HepG2 (cell line): ENCODE results near the gene B4GALT3. TPM values are rescaled to one million over a fixed set of nuclear protein-coding genes. Genes with fewer than 3 reads are reported as not detected.

Source experiments
- ATM ChIP-seq: fragments of 450-650 bp; IDR thresholded peaks from 2 replicates; pipeline ENCODE4 v1.7.1; 2017; ENCODE audit warnings: mild to moderate bottlenecking, borderline replicate concordance
- CBFB ChIP-seq: sonication (generic); formaldehyde crosslinking; IDR thresholded peaks from 2 replicates; pipeline ENCODE4 v1.4.0; 2020; ENCODE audit warnings: missing genetic modification reagents
- GLI4 ChIP-seq: sonication (generic); formaldehyde crosslinking; IDR thresholded peaks from 2 replicates; pipeline ENCODE4 v1.5.1; 2020; ENCODE audit warnings: missing genetic modification reagents, mild to moderate bottlenecking, moderate library complexity, borderline replicate concordance
- GPBP1L1 ChIP-seq: sonication (generic); formaldehyde crosslinking; IDR thresholded peaks from 2 replicates; pipeline ENCODE4 v1.5.0; 2020; ENCODE audit warnings: mild to moderate bottlenecking, missing genetic modification reagents
- SKI ChIP-seq: fragments of 450-650 bp; IDR thresholded peaks from one replicate; pipeline ENCODE4 v1.6.1; 2018; ENCODE audit warnings: mild to moderate bottlenecking; ENCODE audit not compliant: partially characterized antibody
- SNRNP70 ChIP-seq: fragments of 200-400 bp; formaldehyde crosslinking; IDR thresholded peaks from 2 replicates; pipeline ENCODE4 v1.6.1; 2017; ENCODE audit warnings: mild to moderate bottlenecking, low read depth, low read length, moderate library complexity
- TAF15 ChIP-seq: fragments of 200-400 bp; formaldehyde crosslinking; IDR thresholded peaks from one replicate; pipeline ENCODE4 v1.6.1; 2018; ENCODE audit warnings: mild to moderate bottlenecking, low read depth, low read length; ENCODE audit not compliant: poor library complexity, severe bottlenecking
- TEAD3 ChIP-seq: optimal IDR thresholded peaks from 2 replicates; pipeline ENCODE3; 2016; ENCODE audit warnings: borderline replicate concordance
- ZBTB7B ChIP-seq: sonication (generic); formaldehyde crosslinking; IDR thresholded peaks from 2 replicates; pipeline ENCODE4 v1.4.0; 2020; ENCODE audit warnings: missing genetic modification reagents
- ZNF367 ChIP-seq: sonication (generic); formaldehyde crosslinking; IDR thresholded peaks from 2 replicates; pipeline ENCODE4 v1.4.0; 2020; ENCODE audit warnings: missing genetic modification reagents, borderline replicate concordance
- ZNF441 ChIP-seq: sonication (generic); formaldehyde crosslinking; IDR thresholded peaks from 2 replicates; pipeline ENCODE4 v1.7.0; 2021; ENCODE audit warnings: missing genetic modification reagents, borderline replicate concordance
- ZNF558 ChIP-seq: sonication (generic); formaldehyde crosslinking; IDR thresholded peaks from 2 replicates; pipeline ENCODE4 v1.9.0; 2022; ENCODE audit warnings: mild to moderate bottlenecking, missing genetic modification reagents, borderline replicate concordance
- ZNF605 ChIP-seq: sonication (generic); formaldehyde crosslinking; IDR thresholded peaks from 2 replicates; pipeline ENCODE4 v1.8.0; 2022; ENCODE audit warnings: mild to moderate bottlenecking, missing genetic modification reagents
- ZNF772 ChIP-seq: sonication (generic); formaldehyde crosslinking; IDR thresholded peaks from 2 replicates; pipeline ENCODE4 v1.5.0; 2020; ENCODE audit warnings: mild to moderate bottlenecking, missing genetic modification reagents
- ZNF788 ChIP-seq: sonication (generic); formaldehyde crosslinking; IDR thresholded peaks from 2 replicates; pipeline ENCODE4 v1.5.0; 2020; ENCODE audit warnings: mild to moderate bottlenecking, missing genetic modification reagents, borderline replicate concordance
- ZNF883 ChIP-seq: sonication (generic); formaldehyde crosslinking; IDR thresholded peaks from 2 replicates; pipeline ENCODE4 v1.5.1; 2020; ENCODE audit warnings: mild to moderate bottlenecking, missing genetic modification reagents; ENCODE audit errors: not compliant biosample characterization
- polyA plus RNA-seq, 8 experiments: library from polyadenylated mRNA; depleted of rRNA in 3 of 8; stranded (reverse) in 7 of 8; unstranded in 1 of 8; fragments of >200 nt; fragmentation: Illumina TruSeq in 4 of 8; extraction: Trizol in 4 of 8; gene quantifications; 2 replicates each; pipeline versions ENCODE4 v1.2.1 to v1.2.3, GENCODE V29; 2011 to 2016; ENCODE audit warnings: low read depth in 4 of 8, missing spikeins in 1 of 8, mixed read lengths in 1 of 8; ENCODE audit not compliant: insufficient read depth in 1 of 8
- total RNA-seq, 5 experiments: library from RNA; depleted of rRNA; stranded (reverse); fragments of >200 nt; fragmentation: Illumina TruSeq; extraction: Trizol; gene quantifications; 2 replicates each; pipeline ENCODE4 v1.2.3, GENCODE V29; 2016; ENCODE audit warnings: low read depth in 1 of 5
- TF ChIP-seq, protein P1 (sequence below): sonication (generic); formaldehyde crosslinking; conservative IDR thresholded peaks from 2 replicates; pipeline ENCODE4 v1.4.0; 2020; ENCODE audit warnings: missing genetic modification reagents
- TF ChIP-seq, protein P2 (sequence below): sonication (generic); formaldehyde crosslinking; IDR thresholded peaks from 2 replicates; pipeline ENCODE4 v1.9.0; 2021; ENCODE audit warnings: missing genetic modification reagents, borderline replicate concordance
- TF ChIP-seq, protein P3 (sequence below): sonication (generic); formaldehyde crosslinking; IDR thresholded peaks from 2 replicates; pipeline ENCODE4 v1.4.0; 2020; ENCODE audit warnings: missing genetic modification reagents

The B4GALT3 gene
- total and polyA plus RNA-seq, 2 of the 13 experiments (the other 11 are each of a cell fraction or from before 2014, with no cell fraction given) = 35.6 to 40.4 TPM

DNA sequence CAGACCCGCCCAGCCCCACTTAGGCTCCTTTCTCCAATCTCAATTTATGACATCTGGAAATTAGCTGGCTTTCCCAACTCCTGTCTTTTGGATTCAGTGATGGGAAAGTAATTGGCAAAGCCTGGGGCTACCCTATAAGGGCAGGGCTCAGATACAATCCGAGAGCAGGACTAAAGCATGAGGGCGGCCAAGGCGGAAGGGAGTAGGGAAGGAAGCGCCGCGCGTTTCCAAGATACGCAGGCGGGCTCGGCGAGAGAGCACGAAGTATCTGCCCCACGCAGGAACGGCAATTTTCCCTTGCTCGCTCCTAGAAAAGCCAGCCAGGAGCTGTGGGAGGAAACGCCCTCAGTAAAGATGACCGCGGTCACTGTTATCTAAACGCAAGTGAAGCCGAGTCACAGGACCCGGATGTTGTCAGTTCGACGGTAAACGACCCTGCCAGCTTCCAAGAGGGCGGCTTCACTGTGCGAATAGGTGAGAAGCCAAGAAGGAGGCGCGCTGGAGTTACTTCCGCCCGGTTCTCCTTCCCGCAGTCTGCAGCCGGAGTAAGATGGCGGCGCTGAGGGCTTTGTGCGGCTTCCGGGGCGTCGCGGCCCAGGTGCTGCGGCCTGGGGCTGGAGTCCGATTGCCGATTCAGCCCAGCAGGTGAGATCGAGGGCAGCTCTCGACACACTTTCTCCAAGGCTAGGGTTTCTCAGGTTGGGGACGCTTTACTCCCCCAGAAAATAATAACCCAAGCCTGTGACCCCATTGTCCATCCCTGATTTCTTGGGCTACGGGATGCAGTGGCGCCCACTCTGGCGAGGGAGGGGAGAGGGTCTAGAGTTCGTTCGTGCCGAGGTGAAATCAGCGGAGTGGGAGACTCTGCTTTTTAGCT is 24.8 kb upstream of the B4GALT3 start, which contains the start of gene NDUFS2 (continued):
- TF ChIP-seq SKI (no peak), SNRNP70 (no peak), TEAD3 (CRISPR knock-in tag) (peak; percentile 20), ZBTB7B (CRISPR knock-in tag) (no peak), ZNF558 (CRISPR knock-in tag) (0 out of 2 replicates have a peak, but pooled peaks have one; percentile 6), ZNF772 (CRISPR knock-in tag) (peak; percentile 85), TAF15 (no peak), ZNF605 (peak; percentile 27; the same call in 1 of the 2 replicates), ZNF883 (CRISPR knock-in tag) (no peak), ATM (no peak), ZNF788 (CRISPR knock-in tag) (peak; percentile 83; the same call in 1 of the 2 replicates), ZNF367 (CRISPR knock-in tag) (no peak), GPBP1L1 (CRISPR knock-in tag) (no peak), ZNF441 (CRISPR knock-in tag) (peak; percentile 63; the same call in 1 of the 2 replicates), CBFB (CRISPR knock-in tag) (peak; percentile 71), GLI4 (CRISPR knock-in tag) (peak; percentile 15; the same call in 1 of the 2 replicates)
- TF ChIP-seq, protein P1, sequence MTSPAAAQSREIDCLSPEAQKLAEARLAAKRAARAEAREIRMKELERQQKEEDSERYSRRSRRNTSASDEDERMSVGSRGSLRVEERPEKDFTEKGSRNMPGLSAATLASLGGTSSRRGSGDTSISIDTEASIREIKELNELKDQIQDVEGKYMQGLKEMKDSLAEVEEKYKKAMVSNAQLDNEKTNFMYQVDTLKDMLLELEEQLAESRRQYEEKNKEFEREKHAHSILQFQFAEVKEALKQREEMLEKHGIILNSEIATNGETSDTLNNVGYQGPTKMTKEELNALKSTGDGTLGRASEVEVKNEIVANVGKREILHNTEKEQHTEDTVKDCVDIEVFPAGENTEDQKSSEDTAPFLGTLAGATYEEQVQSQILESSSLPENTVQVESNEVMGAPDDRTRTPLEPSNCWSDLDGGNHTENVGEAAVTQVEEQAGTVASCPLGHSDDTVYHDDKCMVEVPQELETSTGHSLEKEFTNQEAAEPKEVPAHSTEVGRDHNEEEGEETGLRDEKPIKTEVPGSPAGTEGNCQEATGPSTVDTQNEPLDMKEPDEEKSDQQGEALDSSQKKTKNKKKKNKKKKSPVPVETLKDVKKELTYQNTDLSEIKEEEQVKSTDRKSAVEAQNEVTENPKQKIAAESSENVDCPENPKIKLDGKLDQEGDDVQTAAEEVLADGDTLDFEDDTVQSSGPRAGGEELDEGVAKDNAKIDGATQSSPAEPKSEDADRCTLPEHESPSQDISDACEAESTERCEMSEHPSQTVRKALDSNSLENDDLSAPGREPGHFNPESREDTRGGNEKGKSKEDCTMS (CRISPR knock-in tag) = no peak
- TF ChIP-seq, protein P2, sequence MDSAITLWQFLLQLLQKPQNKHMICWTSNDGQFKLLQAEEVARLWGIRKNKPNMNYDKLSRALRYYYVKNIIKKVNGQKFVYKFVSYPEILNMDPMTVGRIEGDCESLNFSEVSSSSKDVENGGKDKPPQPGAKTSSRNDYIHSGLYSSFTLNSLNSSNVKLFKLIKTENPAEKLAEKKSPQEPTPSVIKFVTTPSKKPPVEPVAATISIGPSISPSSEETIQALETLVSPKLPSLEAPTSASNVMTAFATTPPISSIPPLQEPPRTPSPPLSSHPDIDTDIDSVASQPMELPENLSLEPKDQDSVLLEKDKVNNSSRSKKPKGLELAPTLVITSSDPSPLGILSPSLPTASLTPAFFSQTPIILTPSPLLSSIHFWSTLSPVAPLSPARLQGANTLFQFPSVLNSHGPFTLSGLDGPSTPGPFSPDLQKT (CRISPR knock-in tag) = no peak
- TF ChIP-seq, protein P3, sequence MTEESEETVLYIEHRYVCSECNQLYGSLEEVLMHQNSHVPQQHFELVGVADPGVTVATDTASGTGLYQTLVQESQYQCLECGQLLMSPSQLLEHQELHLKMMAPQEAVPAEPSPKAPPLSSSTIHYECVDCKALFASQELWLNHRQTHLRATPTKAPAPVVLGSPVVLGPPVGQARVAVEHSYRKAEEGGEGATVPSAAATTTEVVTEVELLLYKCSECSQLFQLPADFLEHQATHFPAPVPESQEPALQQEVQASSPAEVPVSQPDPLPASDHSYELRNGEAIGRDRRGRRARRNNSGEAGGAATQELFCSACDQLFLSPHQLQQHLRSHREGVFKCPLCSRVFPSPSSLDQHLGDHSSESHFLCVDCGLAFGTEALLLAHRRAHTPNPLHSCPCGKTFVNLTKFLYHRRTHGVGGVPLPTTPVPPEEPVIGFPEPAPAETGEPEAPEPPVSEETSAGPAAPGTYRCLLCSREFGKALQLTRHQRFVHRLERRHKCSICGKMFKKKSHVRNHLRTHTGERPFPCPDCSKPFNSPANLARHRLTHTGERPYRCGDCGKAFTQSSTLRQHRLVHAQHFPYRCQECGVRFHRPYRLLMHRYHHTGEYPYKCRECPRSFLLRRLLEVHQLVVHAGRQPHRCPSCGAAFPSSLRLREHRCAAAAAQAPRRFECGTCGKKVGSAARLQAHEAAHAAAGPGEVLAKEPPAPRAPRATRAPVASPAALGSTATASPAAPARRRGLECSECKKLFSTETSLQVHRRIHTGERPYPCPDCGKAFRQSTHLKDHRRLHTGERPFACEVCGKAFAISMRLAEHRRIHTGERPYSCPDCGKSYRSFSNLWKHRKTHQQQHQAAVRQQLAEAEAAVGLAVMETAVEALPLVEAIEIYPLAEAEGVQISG (CRISPR knock-in tag) = peak; percentile 96
